Mesangial cell (primary cell): ENCODE results near the gene ARHGEF16. TPM values are rescaled to one million over a fixed set of nuclear protein-coding genes. Genes with fewer than 3 reads are reported as not detected.

Experiments
- total RNA-seq: library from RNA; depleted of rRNA; stranded (reverse); fragments of >200 nt; gene quantifications from 2 replicates; pipeline ENCODE4 v1.2.3, GENCODE V29; 2015

ARHGEF16 gene
- 8.6 and 17.7 TPM in 2 replicates for total RNA-seq

GRCh38 chr1:3453891-3454810 lies at the start of gene ARHGEF16:
Gene ARHGEF16, plus strand, starts transcription at chr1:3454665. Its CDS starts 8,420 bp downstream, at chr1:3463085.

Other genes with a start within 250 kb of the ARHGEF16 start
- 7.3 and 22.1 TPM in 2 replicates for gene MEGF6, start 156.8 kb downstream of the ARHGEF16 start, total RNA-seq
- gene TPRG1L, start 170.3 kb downstream of the ARHGEF16 start, total RNA-seq, result 12.4 and 21.6 TPM in 2 replicates
- gene WRAP73, start 195.4 kb downstream of the ARHGEF16 start, total RNA-seq, result 18.4 and 20.2 TPM in 2 replicates
- gene TP73, start 197.9 kb downstream of the ARHGEF16 start, total RNA-seq, result not detected in 2 replicates